OCI-LY1 (cell line): ENCODE results near the gene ABCB9.
A peak's percentile ranks its signal among the peaks of the same experiment; 100 is the strongest.

Experiments used
- H2AFZ ChIP-seq: fragments of 200-600 bp; sonication (generic), shearing (Covaris generic); 2 replicates; pipeline ENCODE4 v1.6.0; 2014; ENCODE audit warnings: antibody characterized with exemption, mild to moderate bottlenecking, low read length
- H3F3A ChIP-seq: fragments of 200-600 bp; sonication (generic), shearing (Covaris generic); 2 replicates; pipeline ENCODE4 v1.6.0; 2014; ENCODE audit warnings: mild to moderate bottlenecking, antibody characterized with exemption, low read length, moderate library complexity; ENCODE audit not compliant: insufficient read depth
- H3K27ac ChIP-seq: fragments of 200-600 bp; sonication (generic); 2 replicates; pipeline ENCODE4 v1.5.1; 2014; ENCODE audit warnings: low read length, mixed run types, mild to moderate bottlenecking, low read depth; ENCODE audit not compliant: poor library complexity, severe bottlenecking
- H3K27me3 ChIP-seq: fragments of 200-600 bp; sonication (generic); 2 replicates; pipeline ENCODE4 v1.6.0; 2014; ENCODE audit warnings: antibody characterized with exemption, mild to moderate bottlenecking, low read length, moderate library complexity; ENCODE audit not compliant: insufficient read depth
- H3K36me3 ChIP-seq: fragments of 200-600 bp; sonication (generic); 2 replicates; pipeline ENCODE4 v1.6.1; 2014; ENCODE audit warnings: mild to moderate bottlenecking, antibody characterized with exemption, low read length, moderate library complexity, mixed read lengths; ENCODE audit not compliant: insufficient read depth
- H3K4me1 ChIP-seq: fragments of 200-600 bp; sonication (generic); 2 replicates; pipeline ENCODE4 v1.5.1; 2014; ENCODE audit warnings: mild to moderate bottlenecking, low read length, moderate library complexity; ENCODE audit not compliant: insufficient read depth, severe bottlenecking
- H3K4me2 ChIP-seq: fragments of 200-600 bp; sonication (generic), shearing (Covaris generic); 2 replicates; pipeline ENCODE4 v1.6.1; 2014; ENCODE audit warnings: low read length
- H3K4me3 ChIP-seq: fragments of 200-600 bp; sonication (generic); 2 replicates; pipeline ENCODE4 v1.5.1; 2014; ENCODE audit warnings: low read length, low read depth, mild to moderate bottlenecking, mixed read lengths; ENCODE audit not compliant: poor library complexity, severe bottlenecking
- H3K79me2 ChIP-seq: fragments of 200-600 bp; shearing (Covaris generic); 2 replicates; pipeline ENCODE4 v1.6.1; 2016; ENCODE audit warnings: mixed run types, low read length, mixed read lengths; ENCODE audit not compliant: insufficient read depth
- H3K9ac ChIP-seq: fragments of 200-600 bp; sonication (generic), shearing (Covaris generic); 2 replicates; pipeline ENCODE4 v1.6.1; 2014; ENCODE audit warnings: mild to moderate bottlenecking, low read length, mixed read lengths
- H3K9me2 ChIP-seq: fragments of 200-600 bp; sonication (generic), shearing (Covaris generic); 2 replicates; pipeline ENCODE4 v1.6.1; 2014; ENCODE audit warnings: low read depth, mild to moderate bottlenecking, low read length, mixed read lengths
- H3K9me3 ChIP-seq: fragments of 200-600 bp; shearing (Covaris generic); 2 replicates; pipeline ENCODE4 v1.6.1; 2014; ENCODE audit warnings: low read length, mixed read lengths
- H4K20me1 ChIP-seq: fragments of 200-600 bp; sonication (generic), shearing (Covaris generic); 2 replicates; pipeline ENCODE4 v1.6.0; 2016; ENCODE audit warnings: mild to moderate bottlenecking, low read length; ENCODE audit not compliant: insufficient read depth
- CTCF ChIP-seq: fragments of 200-600 bp; sonication (generic), shearing (Covaris generic); IDR thresholded peaks from 2 replicates; pipeline ENCODE4 v1.5.1; 2017; ENCODE audit warnings: mild to moderate bottlenecking, antibody characterized with exemption, low read length, moderate library complexity, mixed read lengths
- EZH2 ChIP-seq: fragments of 200-600 bp; sonication (generic), shearing (Covaris generic); IDR thresholded peaks from 2 replicates; pipeline ENCODE4 v1.8.0; 2017; ENCODE audit warnings: borderline replicate concordance, mixed run types, mild to moderate bottlenecking, antibody characterized with exemption, low read length, moderate library complexity, mixed read lengths

Gene ABCB9

DNA sequence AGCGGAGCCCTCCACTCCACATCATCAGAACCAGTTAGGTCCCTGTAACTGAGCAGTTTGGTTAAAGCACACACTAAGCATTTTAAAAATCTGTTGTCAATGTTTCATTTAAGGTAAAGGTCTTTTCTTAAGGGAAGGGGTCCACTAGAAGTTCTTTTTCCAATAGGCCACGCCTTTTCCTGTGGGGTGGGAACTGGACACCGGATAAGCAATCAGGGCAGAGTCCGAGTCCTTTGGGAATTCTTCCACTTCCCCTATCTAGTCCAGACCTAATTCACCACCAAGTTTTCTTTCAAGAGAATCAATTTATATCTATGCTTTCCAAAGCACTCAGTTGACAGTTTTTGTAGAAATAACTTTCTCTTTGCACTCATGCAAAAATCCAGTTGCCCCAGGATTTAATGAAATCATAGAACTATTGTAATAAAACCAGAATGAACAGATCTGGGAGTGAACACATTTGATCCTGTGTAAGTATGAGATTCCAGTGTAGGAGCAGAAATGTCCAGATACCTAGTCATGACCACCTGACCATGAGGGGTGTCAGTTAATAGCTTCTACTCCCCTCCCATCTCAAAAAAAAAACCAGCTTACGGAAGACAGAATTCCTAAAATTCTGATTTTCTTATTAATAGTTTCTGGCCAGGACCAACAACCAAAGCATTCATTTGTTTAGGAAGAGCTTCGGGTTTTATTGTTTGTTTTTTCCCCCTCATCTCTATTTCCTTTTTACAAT, 82.0 kb downstream of the ABCB9 start:
- Histone ChIP-seq H3K9me2 (no peaks in the 10 kb centered on the region), H3F3A (no peaks in the 10 kb centered on the region), H3K27me3 (no peaks in the 10 kb centered on the region), H3K36me3 (no peaks in the 10 kb centered on the region), H3K9ac (no peak overlapping the region), H2AFZ (no peak overlapping the region), H3K79me2 (no peaks in the 10 kb centered on the region), H3K4me2 (no peak overlapping the region), H3K4me3 (no peak overlapping the region), H3K27ac (no peak overlapping the region), H4K20me1 (no peaks in the 10 kb centered on the region), H3K4me1 (peaks cover 33% of the 10 kb centered on the region), H3K9me3 (no peaks in the 10 kb centered on the region)
- TF ChIP-seq CTCF, result no peak
- no peak for TF ChIP-seq EZH2

GRCh38 chr12:122882908-122883558, 83.2 kb downstream of the ABCB9 start:
- H3K36me3 ChIP-seq, result no peaks in the 10 kb centered on the region
- H3K4me3 ChIP-seq, result no peak overlapping the region
- H3K27me3 ChIP-seq, result no peaks in the 10 kb centered on the region
- no peak overlapping the region for H3K9ac ChIP-seq
- TF ChIP-seq CTCF (no peak), EZH2 (no peak)
- H2AFZ ChIP-seq, result no peak overlapping the region
- peaks cover 21% of the 10 kb centered on the region for H3K4me1 ChIP-seq
- no peaks in the 10 kb centered on the region for H4K20me1 ChIP-seq
- H3K27ac ChIP-seq, result no peak overlapping the region
- H3F3A ChIP-seq, result no peaks in the 10 kb centered on the region
- no peaks in the 10 kb centered on the region for H3K79me2 ChIP-seq
- H3K9me3 ChIP-seq, result no peaks in the 10 kb centered on the region
- no peaks in the 10 kb centered on the region for H3K9me2 ChIP-seq
- no peak overlapping the region for H3K4me2 ChIP-seq

GRCh38 chr12:122880668-122881067, 85.6 kb downstream of the ABCB9 start:
- H2AFZ ChIP-seq, result no peak overlapping the region
- no peak overlapping the region for H3K4me2 ChIP-seq
- no peaks in the 10 kb centered on the region for H3K27me3 ChIP-seq
- no peak overlapping the region for H3K9ac ChIP-seq
- TF ChIP-seq CTCF (peak; percentile 76), EZH2 (no peak)
- H3K27ac ChIP-seq, result no peak overlapping the region
- H3K79me2 ChIP-seq, result no peaks in the 10 kb centered on the region
- H3K36me3 ChIP-seq, result no peaks in the 10 kb centered on the region
- no peak overlapping the region for H3K4me3 ChIP-seq
- H3F3A ChIP-seq, result no peaks in the 10 kb centered on the region
- H3K9me3 ChIP-seq, result no peaks in the 10 kb centered on the region
- no peaks in the 10 kb centered on the region for H3K9me2 ChIP-seq
- H3K4me1 ChIP-seq, result no peaks in the 10 kb centered on the region
- H4K20me1 ChIP-seq, result no peaks in the 10 kb centered on the region
